Loucy (cell line): ENCODE data around the gene CSPG5.
A peak's percentile ranks its signal among the peaks of the same experiment; 100 is the strongest.

Experiments used
- H2AFZ ChIP-seq: fragments of 200-600 bp; sonication (generic); 2 replicates; pipeline ENCODE4 v1.6.0; 2016; ENCODE audit warnings: antibody characterized with exemption, mild to moderate bottlenecking, low read length, moderate library complexity
- H3F3A ChIP-seq: fragments of 200-600 bp; 2 replicates; pipeline ENCODE4 v1.6.0; 2016; ENCODE audit warnings: antibody characterized with exemption, low read depth, mild to moderate bottlenecking
- H3K27me3 ChIP-seq: fragments of 200-600 bp; sonication (generic); 2 replicates; pipeline ENCODE4 v1.6.1; 2014; ENCODE audit warnings: low read length, mild to moderate bottlenecking; ENCODE audit not compliant: insufficient read depth, poor library complexity, severe bottlenecking
- H3K36me3 ChIP-seq: fragments of 200-600 bp; sonication (generic); 2 replicates; pipeline ENCODE4 v1.6.1; 2016; ENCODE audit warnings: low read length; ENCODE audit not compliant: insufficient read depth
- H3K4me1 ChIP-seq: fragments of 200-600 bp; sonication (generic); 2 replicates; pipeline ENCODE4 v1.5.1; 2014; ENCODE audit warnings: low read length, mild to moderate bottlenecking; ENCODE audit not compliant: insufficient read depth, poor library complexity, severe bottlenecking
- H3K4me2 ChIP-seq: fragments of 200-600 bp; sonication (generic); 2 replicates; pipeline ENCODE4 v1.6.0; 2014; ENCODE audit warnings: antibody characterized with exemption, low read length, low read depth, mild to moderate bottlenecking; ENCODE audit not compliant: poor library complexity, severe bottlenecking
- H3K4me3 ChIP-seq: fragments of 200-600 bp; sonication (generic); 2 replicates; pipeline ENCODE4 v1.5.1; 2014; ENCODE audit warnings: low read length, mild to moderate bottlenecking, mixed read lengths; ENCODE audit not compliant: poor library complexity, severe bottlenecking
- H3K79me2 ChIP-seq: fragments of 200-600 bp; sonication (generic); 2 replicates; pipeline ENCODE4 v1.6.1; 2014; ENCODE audit warnings: low read length; ENCODE audit not compliant: insufficient read depth
- H3K9ac ChIP-seq: fragments of 200-600 bp; sonication (generic); 2 replicates; pipeline ENCODE4 v1.6.0; 2014; ENCODE audit warnings: mild to moderate bottlenecking, low read depth, low read length, moderate library complexity; ENCODE audit not compliant: poor library complexity, severe bottlenecking
- H3K9me2 ChIP-seq: fragments of 200-600 bp; sonication (generic); replicated peaks from 2 replicates; pipeline ENCODE4 v1.6.1; 2016; ENCODE audit warnings: low read depth, low read length, mixed read lengths
- H3K9me3 ChIP-seq: fragments of 200-600 bp; sonication (generic); 2 replicates; pipeline ENCODE4 v1.6.1; 2014; ENCODE audit warnings: mild to moderate bottlenecking, antibody characterized with exemption, low read length, low read depth; ENCODE audit not compliant: insufficient read depth
- H4K20me1 ChIP-seq: fragments of 200-600 bp; sonication (generic); 2 replicates; pipeline ENCODE4 v1.6.0; 2014; ENCODE audit warnings: antibody characterized with exemption, low read length, mild to moderate bottlenecking; ENCODE audit not compliant: insufficient read depth, poor library complexity, severe bottlenecking
- EZH2phosphoT487 ChIP-seq: fragments of 200-600 bp; IDR thresholded peaks from 2 replicates; pipeline ENCODE4 v1.6.1; 2018; ENCODE audit warnings: antibody characterized with exemption, mild to moderate bottlenecking, moderate library complexity, borderline replicate concordance
- TF ChIP-seq, protein P1 (sequence below): fragments of 200-600 bp; sonication (generic); conservative IDR thresholded peaks from 2 replicates; pipeline ENCODE4 v1.5.1; 2014; ENCODE audit warnings: mild to moderate bottlenecking, antibody characterized with exemption, low read length

Gene CSPG5

DNA sequence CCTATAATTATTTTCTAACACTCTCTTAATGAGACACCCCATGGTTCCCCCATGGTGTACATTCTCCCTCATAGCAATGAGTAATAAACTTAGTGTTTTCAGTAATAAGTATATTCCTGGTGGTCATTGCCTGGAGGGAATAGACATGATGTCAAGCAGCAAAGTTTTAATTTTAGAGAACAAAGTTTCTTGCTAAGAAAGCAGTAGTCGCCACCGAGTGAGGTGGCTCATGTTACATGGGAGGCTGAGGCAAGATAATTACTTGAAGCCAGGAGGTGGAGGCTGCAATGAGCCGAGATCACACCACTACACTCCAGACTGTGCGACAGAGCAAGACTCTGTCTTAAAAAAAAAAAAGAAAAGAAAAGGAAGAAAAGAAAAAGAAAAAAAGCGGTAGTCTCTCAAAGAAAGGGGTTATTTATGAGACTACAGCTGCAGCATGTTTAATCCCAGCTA is 62.8 kb downstream of the CSPG5 start:
- Histone ChIP-seq H3F3A (0 out of 2 replicates have a peak, but pooled peaks cover 5% of the 10 kb centered on the region), H3K9me3 (no peaks in the 10 kb centered on the region), H3K9ac (no peak overlapping the region), H2AFZ (peak overlapping the region; percentile 36; the same call in 1 of the 2 replicates), H4K20me1 (no peaks in the 10 kb centered on the region), H3K4me3 (no peak overlapping the region), H3K79me2 (peaks cover 22% of the 10 kb centered on the region), H3K4me2 (no peak overlapping the region), H3K4me1 (peaks cover 17% of the 10 kb centered on the region), H3K27me3 (no peaks in the 10 kb centered on the region), H3K9me2 (no peaks in the 10 kb centered on the region), H3K36me3 (no peaks in the 10 kb centered on the region; the same call in 1 of the 2 replicates)
- TF ChIP-seq, protein P1, sequence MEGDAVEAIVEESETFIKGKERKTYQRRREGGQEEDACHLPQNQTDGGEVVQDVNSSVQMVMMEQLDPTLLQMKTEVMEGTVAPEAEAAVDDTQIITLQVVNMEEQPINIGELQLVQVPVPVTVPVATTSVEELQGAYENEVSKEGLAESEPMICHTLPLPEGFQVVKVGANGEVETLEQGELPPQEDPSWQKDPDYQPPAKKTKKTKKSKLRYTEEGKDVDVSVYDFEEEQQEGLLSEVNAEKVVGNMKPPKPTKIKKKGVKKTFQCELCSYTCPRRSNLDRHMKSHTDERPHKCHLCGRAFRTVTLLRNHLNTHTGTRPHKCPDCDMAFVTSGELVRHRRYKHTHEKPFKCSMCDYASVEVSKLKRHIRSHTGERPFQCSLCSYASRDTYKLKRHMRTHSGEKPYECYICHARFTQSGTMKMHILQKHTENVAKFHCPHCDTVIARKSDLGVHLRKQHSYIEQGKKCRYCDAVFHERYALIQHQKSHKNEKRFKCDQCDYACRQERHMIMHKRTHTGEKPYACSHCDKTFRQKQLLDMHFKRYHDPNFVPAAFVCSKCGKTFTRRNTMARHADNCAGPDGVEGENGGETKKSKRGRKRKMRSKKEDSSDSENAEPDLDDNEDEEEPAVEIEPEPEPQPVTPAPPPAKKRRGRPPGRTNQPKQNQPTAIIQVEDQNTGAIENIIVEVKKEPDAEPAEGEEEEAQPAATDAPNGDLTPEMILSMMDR = no peak
- no peak for TF ChIP-seq EZH2phosphoT487

DNA sequence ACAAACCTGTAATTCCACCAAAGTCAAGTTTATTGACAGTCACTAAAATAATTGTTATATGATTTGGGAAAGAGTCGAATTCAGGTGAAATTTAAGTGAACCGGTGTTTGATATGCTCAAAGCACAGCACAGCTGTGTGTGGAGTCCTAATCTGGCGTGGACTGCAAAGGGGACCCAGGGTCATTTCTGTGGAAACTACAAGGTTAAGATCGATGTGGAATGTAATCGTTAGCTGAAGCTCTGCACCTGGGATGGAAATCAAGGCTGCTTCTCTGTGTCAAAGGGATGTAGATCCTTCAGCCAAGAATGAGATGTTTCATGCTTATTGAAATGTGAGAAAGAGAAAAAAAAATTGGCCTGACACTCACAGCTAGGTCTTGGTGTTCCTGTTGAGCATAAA is 63.6 kb downstream of the CSPG5 start:
- H3K9ac ChIP-seq = no peak overlapping the region

DNA sequence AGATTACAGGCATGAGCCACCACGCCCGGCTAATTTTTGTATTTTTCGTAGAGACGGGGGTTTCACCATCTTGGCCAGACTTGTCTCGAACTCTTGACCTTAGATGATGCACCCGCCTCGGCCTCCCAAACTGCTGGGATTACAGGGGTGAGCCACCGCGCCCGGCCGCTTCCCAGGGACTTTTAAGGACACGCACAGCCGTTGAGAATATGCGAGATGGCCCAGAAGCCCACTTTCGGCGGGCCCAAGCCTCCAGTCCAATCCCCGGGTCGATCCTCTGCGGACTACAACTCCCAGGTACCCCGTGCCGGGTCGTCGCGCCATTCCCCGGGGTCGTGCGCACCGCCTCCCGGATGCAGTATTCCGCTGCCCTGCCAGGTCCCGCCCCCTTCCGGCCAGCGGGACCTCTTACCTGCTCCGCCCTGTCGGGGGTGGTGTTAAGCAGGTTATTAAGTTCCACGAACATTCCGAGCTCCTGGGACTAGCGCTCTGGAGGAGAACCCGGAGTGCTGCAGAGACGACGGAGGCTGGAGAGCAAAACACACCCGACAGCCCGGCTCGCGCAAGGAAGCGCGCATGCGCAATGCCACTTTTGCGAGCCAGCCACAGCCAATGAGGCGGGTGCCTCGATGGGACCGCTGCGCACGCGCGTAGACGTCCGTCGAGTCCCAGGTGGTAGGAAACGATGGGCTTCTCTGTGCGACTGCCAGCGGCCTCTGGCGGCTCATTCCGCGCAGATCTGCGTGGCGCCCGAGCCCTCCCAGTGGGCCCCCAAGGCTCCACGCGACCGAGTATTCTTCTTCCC is 65.3 kb downstream of the CSPG5 start, which contains the start of gene ELP6:
Gene ELP6 (minus strand): TSS at position 588 of the 805 bp plus-strand sequence. CDS start 122 bp downstream, at position 466.
- no peaks in the 10 kb centered on the region for H4K20me1 ChIP-seq

More for the DNA sequence above, 63.6 kb downstream of the CSPG5 start:
- H3K4me2 ChIP-seq = no peak overlapping the region
- H3F3A ChIP-seq = 0 out of 2 replicates have a peak, but pooled peaks cover 5% of the 10 kb centered on the region
- no peaks in the 10 kb centered on the region for H4K20me1 ChIP-seq
- no peaks in the 10 kb centered on the region for H3K27me3 ChIP-seq
- no peak for TF ChIP-seq EZH2phosphoT487
- TF ChIP-seq, protein P1 = no peak
- no peaks in the 10 kb centered on the region for H3K9me2 ChIP-seq
- H2AFZ ChIP-seq = no peak overlapping the region
- H3K4me3 ChIP-seq = no peak overlapping the region
- peaks cover 30% of the 10 kb centered on the region for H3K79me2 ChIP-seq
- H3K36me3 ChIP-seq = peaks cover 7% of the 10 kb centered on the region; the same call in 1 of the 2 replicates
- no peaks in the 10 kb centered on the region for H3K9me3 ChIP-seq
- H3K4me1 ChIP-seq = peaks cover 20% of the 10 kb centered on the region

More for the DNA sequence above, 65.3 kb downstream of the CSPG5 start, which contains the start of gene ELP6:
- no peaks in the 10 kb centered on the region for H3K9me2 ChIP-seq
- peak within 1 kb of the TSS; percentile 98 for H3K9ac ChIP-seq
- peaks cover 20% of the 10 kb centered on the region; the same call in 1 of the 2 replicates for H3K36me3 ChIP-seq
- TF ChIP-seq EZH2phosphoT487 = no peak
- TF ChIP-seq, protein P1 = peak; percentile 65
- peak within 1 kb of the TSS; percentile 93 for H3K4me2 ChIP-seq
- peak within 1 kb of the TSS; percentile 96 for H2AFZ ChIP-seq
- H3K9me3 ChIP-seq = no peaks in the 10 kb centered on the region
- peaks cover 20% of the 10 kb centered on the region for H3K4me1 ChIP-seq
- peaks cover 40% of the 10 kb centered on the region for H3K79me2 ChIP-seq
- 0 out of 2 replicates have a peak, but pooled peaks cover 5% of the 10 kb centered on the region for H3F3A ChIP-seq
- H3K4me3 ChIP-seq = peak within 1 kb of the TSS; percentile 80
- H3K27me3 ChIP-seq = no peaks in the 10 kb centered on the region
